CD8-positive, alpha-beta memory T cell (primary cell): ENCODE measurements around the gene MGMT. TPM values are rescaled to one million over a fixed set of nuclear protein-coding genes. Genes with fewer than 3 reads are reported as not detected.

ENCODE experiments used
- CTCF ChIA-PET: fragments of 350-600 bp; sonication (Branson Sonifier 250); formaldehyde crosslinking; loops from one replicate; lab custom pipeline; 2021; ENCODE audit warnings: antibody characterized with exemption; lab: Charles Lee
- POLR2A ChIA-PET: fragments of 350-600 bp; sonication (Branson Sonifier 250); formaldehyde crosslinking; loops from one replicate; lab custom pipeline; 2021; ENCODE audit warnings: antibody characterized with exemption; lab: Charles Lee
- DNase-seq, 5 donors: peaks; one replicate each; pipeline versions ENCODE4 v3.0.0 to v3.0.0-alpha.2; 2020 to 2022; ENCODE audit warnings: mixed read lengths in 1 of 5
- H3K27ac ChIP-seq: one replicate; pipeline ENCODE4 v1.7.0; 2013; ENCODE audit warnings: low read depth, mild to moderate bottlenecking, low read length, moderate library complexity
- H3K27me3 ChIP-seq: 2 replicates; pipeline ENCODE4 v1.7.0; 2013; ENCODE audit warnings: low read length, mild to moderate bottlenecking; ENCODE audit not compliant: insufficient read depth, poor library complexity, severe bottlenecking
- H3K36me3 ChIP-seq: 2 replicates; pipeline ENCODE4 v1.7.0; 2013; ENCODE audit warnings: mild to moderate bottlenecking, low read length, moderate library complexity; ENCODE audit not compliant: insufficient read depth
- H3K4me1 ChIP-seq: 2 replicates; pipeline ENCODE4 v1.7.0; 2013; ENCODE audit warnings: mild to moderate bottlenecking, low read length, moderate library complexity; ENCODE audit not compliant: insufficient read depth
- H3K4me3 ChIP-seq: 2 replicates; pipeline ENCODE4 v1.7.0; 2013; ENCODE audit warnings: mild to moderate bottlenecking, low read length
- H3K9me3 ChIP-seq: 2 replicates; pipeline ENCODE4 v1.7.0; 2013; ENCODE audit warnings: mild to moderate bottlenecking, low read length
- H3K27ac Mint-ChIP-seq, 8 donors: one replicate each; pipeline ENCODE4 v1.8.0; 2020 to 2021; ENCODE audit warnings: mixed read lengths in 8 of 8, mild to moderate bottlenecking in 6 of 8, inconsistent platforms in 3 of 8, moderate library complexity in 3 of 8
- H3K27me3 Mint-ChIP-seq, 2 donors: one replicate each; pipeline ENCODE4 v1.8.0; 2020 to 2021; ENCODE audit warnings: mixed read lengths in 2 of 2, mild to moderate bottlenecking in 1 of 2, moderate library complexity in 1 of 2
- H3K36me3 Mint-ChIP-seq, 3 donors: one replicate each; pipeline ENCODE4 v1.8.0; 2020 to 2021; ENCODE audit warnings: mixed read lengths in 3 of 3, inconsistent platforms in 1 of 3, mild to moderate bottlenecking in 1 of 3
- H3K4me1 Mint-ChIP-seq, 3 donors: one replicate each; pipeline ENCODE4 v1.8.0; 2020 to 2021; ENCODE audit warnings: mixed read lengths in 3 of 3, inconsistent platforms in 1 of 3, mild to moderate bottlenecking in 1 of 3
- H3K4me3 Mint-ChIP-seq, 7 donors: one replicate each; pipeline ENCODE4 v1.8.0; 2020 to 2021; ENCODE audit warnings: mixed read lengths in 7 of 7, mild to moderate bottlenecking in 6 of 7, moderate library complexity in 4 of 7, inconsistent platforms in 2 of 7
- H3K9me3 Mint-ChIP-seq, 5 donors: one replicate each; pipeline ENCODE4 v1.8.0; 2020 to 2022; ENCODE audit warnings: mixed read lengths in 5 of 5, mild to moderate bottlenecking in 3 of 5, moderate library complexity in 2 of 5, inconsistent platforms in 1 of 5
- polyA plus RNA-seq: library from polyadenylated mRNA; unstranded; fragments of 300-500 nt; fragmentation: Illumina TruSeq; gene quantifications from one replicate; pipeline ENCODE4 v1.2.3, GENCODE V29; 2021
- total RNA-seq, 2 experiments: library from RNA; stranded (reverse); gene quantifications; one replicate each; pipeline ENCODE4 v1.2.3, GENCODE V29; 2021

MGMT gene
- total and polyA plus RNA-seq, 3 experiments from 2014 or later: 19.7 to 31.7 (median 22.4) TPM

DNA sequence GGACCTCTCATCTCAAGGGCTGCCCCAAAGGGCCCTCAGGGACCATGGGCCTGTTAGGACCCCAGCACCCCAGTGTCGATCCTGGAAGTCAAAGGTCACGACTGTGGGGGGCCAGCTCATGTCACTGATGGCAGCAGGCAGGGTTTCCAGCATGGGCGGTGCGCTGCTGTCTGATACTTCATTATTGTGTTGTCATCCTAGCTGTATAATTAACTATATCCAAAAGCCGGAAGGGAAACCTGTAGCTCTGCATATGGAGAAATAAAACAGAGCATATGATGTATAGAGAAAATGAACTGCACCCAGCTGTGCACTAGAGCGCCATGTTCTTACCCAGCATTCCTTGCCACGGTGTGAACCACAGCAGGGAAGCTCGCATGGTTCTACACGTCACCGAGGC, 300.7 kb downstream of the MGMT start:
- no peaks in the 10 kb centered on the region for H3K4me1 Mint-ChIP-seq
- peaks cover 13 to 53% (median 45%) of the 10 kb centered on the region in 3 donors for H3K36me3 Mint-ChIP-seq
- no peaks in the 10 kb centered on the region for H3K9me3 ChIP-seq
- peaks cover 0 to 66% (median 15%) of the 10 kb centered on the region in 5 donors for H3K9me3 Mint-ChIP-seq
- CTCF ChIA-PET: no interaction called here
- DNase-seq: no peak
- H3K27ac Mint-ChIP-seq: no peak overlapping the region
- no peaks in the 10 kb centered on the region for H3K27me3 ChIP-seq
- H3K27me3 Mint-ChIP-seq: no peaks in the 10 kb centered on the region
- H3K4me3 ChIP-seq: no peak overlapping the region
- H3K36me3 ChIP-seq: no peaks in the 10 kb centered on the region
- H3K27ac ChIP-seq: no peak overlapping the region
- POLR2A ChIA-PET: no interaction called here
- H3K4me3 Mint-ChIP-seq: no peak overlapping the region
- no peaks in the 10 kb centered on the region for H3K4me1 ChIP-seq

DNA sequence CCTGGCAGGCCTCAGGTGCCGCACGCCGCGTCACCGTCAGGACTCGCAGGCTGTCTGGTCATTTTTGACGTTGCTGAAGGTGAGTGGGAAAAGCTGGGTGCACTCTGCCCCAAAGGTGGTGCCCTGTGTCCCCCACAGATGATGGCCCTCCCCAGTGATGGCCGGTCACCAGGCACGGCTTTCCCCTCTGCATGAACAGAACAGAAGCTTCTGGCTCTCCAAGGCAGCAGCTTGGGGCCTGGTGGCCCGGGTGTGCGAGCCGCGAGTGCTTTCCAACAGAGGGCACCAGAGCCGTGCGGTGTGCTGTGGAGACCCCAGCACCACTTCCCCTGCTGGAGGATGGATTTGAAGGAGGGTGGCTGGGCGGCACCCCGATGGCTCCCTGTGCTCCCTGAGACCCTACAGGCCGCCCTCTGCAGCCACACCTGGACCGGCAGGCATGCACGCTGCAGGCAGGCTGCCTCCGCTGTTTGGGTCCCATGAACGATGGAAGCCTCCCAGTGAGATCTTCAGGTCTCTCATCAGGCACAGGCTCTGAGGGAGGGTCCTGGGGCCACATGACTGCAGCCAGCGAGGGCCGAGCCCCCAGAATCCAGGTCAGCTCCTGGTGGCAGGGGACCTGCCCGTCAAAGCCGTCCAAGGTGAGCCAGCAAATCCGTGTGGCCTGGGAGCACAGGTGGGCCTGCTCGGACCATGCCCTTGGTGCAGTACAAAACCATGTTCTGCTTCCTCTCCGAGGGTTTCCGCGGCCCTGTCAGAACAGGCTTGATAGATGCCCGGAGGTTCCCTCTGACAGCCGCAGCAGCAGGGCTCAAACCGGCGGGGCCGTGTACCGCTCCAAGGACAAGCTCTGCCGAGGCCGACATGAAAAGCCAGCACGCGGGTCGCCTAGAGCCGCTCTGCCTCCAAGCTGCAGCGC, 301.7 kb downstream of the MGMT start:
- Histone ChIP-seq H3K27me3 (no peaks in the 10 kb centered on the region), H3K27ac (no peak overlapping the region), H3K4me3 (no peak overlapping the region), H3K9me3 (no peaks in the 10 kb centered on the region), H3K4me1 (no peaks in the 10 kb centered on the region), H3K36me3 (no peaks in the 10 kb centered on the region)
- DNase-seq: peak in 1 of 5 donors; percentile 43
- Mint-ChIP-seq H3K4me3 (no peak overlapping the region), H3K27ac (no peak overlapping the region), H3K9me3 (peaks cover 0 to 58% (median 15%) of the 10 kb centered on the region in 5 donors), H3K36me3 (peaks cover 12 to 45% (median 35%) of the 10 kb centered on the region in 3 donors), H3K27me3 (no peaks in the 10 kb centered on the region), H3K4me1 (no peaks in the 10 kb centered on the region)
- CTCF ChIA-PET: no interaction called here
- POLR2A ChIA-PET: no interaction called here

DNA sequence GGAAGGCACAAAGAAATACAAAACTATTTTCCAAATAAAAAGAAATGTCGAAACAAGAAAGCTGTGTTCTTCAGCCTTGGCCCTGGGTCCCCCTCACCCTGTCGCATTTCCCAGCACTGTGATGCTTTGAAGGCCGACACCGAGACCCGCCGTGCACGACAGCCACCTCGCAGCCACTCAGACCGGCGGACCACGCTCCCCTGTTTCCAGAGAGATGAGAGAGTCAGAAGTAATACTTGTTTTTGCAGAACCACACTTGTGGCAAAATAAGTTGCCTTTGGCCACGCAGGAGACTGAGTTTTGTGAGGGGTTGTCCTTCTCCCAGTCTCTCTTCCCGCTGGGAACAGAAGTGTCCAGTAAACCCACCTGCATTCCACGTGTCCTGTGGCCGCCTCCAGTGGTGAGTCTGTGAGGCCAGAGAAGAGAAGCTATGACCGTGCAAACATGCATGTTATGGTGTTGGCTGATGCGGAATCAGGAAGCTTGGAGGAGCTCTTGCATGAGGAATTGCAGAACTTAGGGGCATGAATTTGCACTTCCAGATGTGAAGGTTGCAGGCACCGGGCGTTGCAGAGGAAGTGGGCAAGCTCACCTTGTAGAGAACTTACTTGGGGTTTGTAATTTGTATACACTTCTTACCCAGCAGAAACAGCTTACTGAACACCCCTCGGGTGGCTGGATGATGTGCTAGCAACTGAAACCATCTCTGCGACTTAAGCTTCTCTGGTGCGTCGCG, 302.5 kb downstream of the MGMT start:
- no peak overlapping the region for H3K4me3 ChIP-seq
- no peak overlapping the region for H3K27ac ChIP-seq
- H3K27me3 Mint-ChIP-seq: no peaks in the 10 kb centered on the region
- H3K4me3 Mint-ChIP-seq: no peak overlapping the region
- peaks cover 12 to 41% (median 33%) of the 10 kb centered on the region in 3 donors for H3K36me3 Mint-ChIP-seq
- H3K27me3 ChIP-seq: no peaks in the 10 kb centered on the region
- DNase-seq: peak in 1 of 5 donors; percentile 17
- no peaks in the 10 kb centered on the region for H3K36me3 ChIP-seq
- no peaks in the 10 kb centered on the region for H3K4me1 Mint-ChIP-seq
- H3K9me3 Mint-ChIP-seq: peaks cover 0 to 54% (median 14%) of the 10 kb centered on the region in 5 donors
- no peak overlapping the region for H3K27ac Mint-ChIP-seq
- ChIA-PET CTCF (no interaction called here), POLR2A (no interaction called here)
- no peaks in the 10 kb centered on the region for H3K4me1 ChIP-seq
- H3K9me3 ChIP-seq: no peaks in the 10 kb centered on the region

DNA sequence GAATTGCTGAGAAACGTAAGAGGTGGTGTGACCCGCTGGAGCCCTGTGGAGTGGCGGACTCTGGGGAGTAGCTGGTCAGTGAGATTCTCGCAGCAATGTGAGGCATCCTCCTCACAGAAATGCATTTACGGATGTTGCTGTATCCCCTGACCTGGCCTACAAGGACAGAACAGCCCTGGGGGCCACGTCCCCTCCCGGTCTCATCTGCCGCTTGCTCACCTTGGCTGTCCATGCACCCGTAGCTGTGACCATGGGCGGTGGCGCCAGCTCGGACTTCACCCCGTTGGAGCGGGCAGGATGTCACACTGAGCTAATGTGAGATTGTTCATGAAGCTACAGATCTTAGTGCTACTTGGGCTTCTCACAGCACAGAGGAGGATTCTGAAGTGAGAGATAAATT, 303.2 kb downstream of the MGMT start:
- H3K27ac ChIP-seq: no peak overlapping the region
- no peaks in the 10 kb centered on the region for H3K4me1 ChIP-seq
- no peaks in the 10 kb centered on the region for H3K36me3 ChIP-seq
- ChIA-PET CTCF (no interaction called here), POLR2A (no interaction called here)
- no peaks in the 10 kb centered on the region for H3K9me3 ChIP-seq
- H3K27me3 ChIP-seq: no peaks in the 10 kb centered on the region
- Mint-ChIP-seq H3K9me3 (peaks cover 0 to 51% (median 14%) of the 10 kb centered on the region in 5 donors), H3K4me1 (no peaks in the 10 kb centered on the region), H3K27ac (no peak overlapping the region), H3K27me3 (no peaks in the 10 kb centered on the region), H3K4me3 (no peak overlapping the region), H3K36me3 (peaks cover 12 to 41% (median 33%) of the 10 kb centered on the region in 3 donors)
- no peak overlapping the region for H3K4me3 ChIP-seq
- DNase-seq: peak in 1 of 5 donors; percentile 39

DNA sequence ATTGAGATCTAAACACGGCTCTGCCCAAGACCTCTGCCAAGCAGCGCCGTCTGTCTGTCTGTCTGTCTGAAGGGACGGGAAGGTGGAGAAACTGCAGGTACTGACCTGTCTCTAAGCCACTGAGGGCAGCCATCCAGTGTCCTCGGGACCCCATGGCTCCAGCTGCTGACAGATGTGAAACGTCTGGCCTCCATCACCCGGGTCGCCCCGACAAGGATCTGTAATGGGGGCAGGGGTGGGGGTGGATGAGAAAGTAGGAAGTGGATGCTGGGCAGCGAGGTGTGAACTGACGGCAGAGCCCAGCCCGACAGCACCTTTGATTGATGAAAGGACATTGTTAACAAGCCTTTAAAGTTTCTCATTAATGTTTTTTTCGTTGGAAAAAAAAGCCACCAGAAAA, 304.0 kb downstream of the MGMT start:
- ChIA-PET CTCF (no interaction called here), POLR2A (no interaction called here)
- H3K4me3 ChIP-seq: no peak overlapping the region
- Mint-ChIP-seq H3K4me3 (peak overlapping the region in 1 of 7 donors; percentile 5), H3K4me1 (no peaks in the 10 kb centered on the region), H3K27me3 (no peaks in the 10 kb centered on the region), H3K9me3 (peaks cover 0 to 51% (median 16%) of the 10 kb centered on the region in 5 donors), H3K36me3 (peaks cover 12 to 40% (median 32%) of the 10 kb centered on the region in 3 donors), H3K27ac (peak overlapping the region in 1 of 8 donors; percentile 33)
- H3K36me3 ChIP-seq: no peaks in the 10 kb centered on the region
- H3K27me3 ChIP-seq: no peaks in the 10 kb centered on the region
- H3K4me1 ChIP-seq: no peaks in the 10 kb centered on the region
- no peak overlapping the region for H3K27ac ChIP-seq
- H3K9me3 ChIP-seq: no peaks in the 10 kb centered on the region
- DNase-seq: no peak

DNA sequence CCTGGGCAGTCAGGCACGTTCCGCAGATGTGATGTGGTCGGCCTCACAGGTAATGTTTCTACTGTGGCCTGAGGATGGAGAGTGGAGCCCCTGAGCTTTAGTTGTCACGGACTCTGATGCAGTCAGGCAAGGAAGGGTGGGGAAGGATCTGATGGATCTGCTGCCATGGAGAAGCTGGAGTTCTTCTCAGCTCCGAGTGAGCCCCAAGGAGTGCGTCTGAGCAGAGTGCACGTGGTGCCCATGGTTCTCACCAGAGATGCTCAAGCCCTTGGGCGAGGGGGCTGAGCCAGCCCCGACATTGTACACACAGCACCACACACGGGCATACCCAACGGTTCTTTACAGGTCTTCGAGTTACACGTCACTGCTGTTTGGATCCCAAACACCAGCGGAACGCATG, 304.5 kb downstream of the MGMT start:
- no peaks in the 10 kb centered on the region for H3K27me3 Mint-ChIP-seq
- H3K4me3 Mint-ChIP-seq: no peak overlapping the region
- peaks cover 14 to 36% (median 33%) of the 10 kb centered on the region in 3 donors for H3K36me3 Mint-ChIP-seq
- peaks cover 0 to 51% (median 20%) of the 10 kb centered on the region in 5 donors for H3K9me3 Mint-ChIP-seq
- no peaks in the 10 kb centered on the region for H3K4me1 ChIP-seq
- H3K36me3 ChIP-seq: no peaks in the 10 kb centered on the region
- H3K27ac ChIP-seq: no peak overlapping the region
- H3K9me3 ChIP-seq: no peaks in the 10 kb centered on the region
- CTCF ChIA-PET: no interaction called here
- peak overlapping the region in 1 of 8 donors; percentile 61 for H3K27ac Mint-ChIP-seq
- POLR2A ChIA-PET: no interaction called here
- H3K27me3 ChIP-seq: no peaks in the 10 kb centered on the region
- no peaks in the 10 kb centered on the region for H3K4me1 Mint-ChIP-seq
- no peak overlapping the region for H3K4me3 ChIP-seq
- no peak for DNase-seq

DNA sequence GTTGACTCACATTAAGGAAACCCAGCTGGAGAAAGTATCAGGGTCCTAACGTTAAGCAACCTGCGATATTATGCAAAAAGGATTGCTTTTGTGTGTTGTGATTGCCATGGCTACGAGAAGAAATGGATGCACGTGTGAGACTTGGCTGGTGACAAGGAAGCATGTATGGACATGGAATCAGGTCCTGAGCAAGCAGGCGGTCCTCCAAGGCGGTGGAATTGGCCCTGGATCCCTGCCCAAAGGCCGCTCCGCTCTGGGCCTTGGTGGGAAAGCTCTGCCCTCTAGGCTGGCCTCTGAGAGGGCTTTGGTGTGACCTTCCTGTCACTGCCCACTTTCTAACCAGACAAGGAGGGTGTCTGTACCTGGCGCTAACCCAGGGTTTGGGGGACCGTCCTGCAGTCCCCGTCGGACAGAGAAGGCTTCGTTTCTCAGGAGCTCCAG, 305.0 kb downstream of the MGMT start:
- H3K4me1 Mint-ChIP-seq: no peaks in the 10 kb centered on the region
- Histone ChIP-seq H3K9me3 (no peaks in the 10 kb centered on the region), H3K27ac (no peak overlapping the region), H3K4me3 (no peak overlapping the region), H3K36me3 (no peaks in the 10 kb centered on the region), H3K4me1 (no peaks in the 10 kb centered on the region), H3K27me3 (no peaks in the 10 kb centered on the region)
- no peak overlapping the region for H3K27ac Mint-ChIP-seq
- DNase-seq: no peak
- no peak overlapping the region for H3K4me3 Mint-ChIP-seq
- ChIA-PET POLR2A (no interaction called here), CTCF (no interaction called here)
- H3K9me3 Mint-ChIP-seq: peaks cover 4 to 56% (median 22%) of the 10 kb centered on the region in 5 donors
- no peaks in the 10 kb centered on the region for H3K27me3 Mint-ChIP-seq
- H3K36me3 Mint-ChIP-seq: peaks cover 14 to 37% (median 35%) of the 10 kb centered on the region in 3 donors
